Measurements from ENCODE around the gene DMBX1. TPM values are rescaled to one million over a fixed set of nuclear protein-coding genes. Genes with fewer than 3 reads are reported as not detected.

Gene DMBX1
- total and polyA plus RNA-seq, 2 donors (not counting 1 experiment from before 2014, with no cell fraction given) = not detected

DNA sequence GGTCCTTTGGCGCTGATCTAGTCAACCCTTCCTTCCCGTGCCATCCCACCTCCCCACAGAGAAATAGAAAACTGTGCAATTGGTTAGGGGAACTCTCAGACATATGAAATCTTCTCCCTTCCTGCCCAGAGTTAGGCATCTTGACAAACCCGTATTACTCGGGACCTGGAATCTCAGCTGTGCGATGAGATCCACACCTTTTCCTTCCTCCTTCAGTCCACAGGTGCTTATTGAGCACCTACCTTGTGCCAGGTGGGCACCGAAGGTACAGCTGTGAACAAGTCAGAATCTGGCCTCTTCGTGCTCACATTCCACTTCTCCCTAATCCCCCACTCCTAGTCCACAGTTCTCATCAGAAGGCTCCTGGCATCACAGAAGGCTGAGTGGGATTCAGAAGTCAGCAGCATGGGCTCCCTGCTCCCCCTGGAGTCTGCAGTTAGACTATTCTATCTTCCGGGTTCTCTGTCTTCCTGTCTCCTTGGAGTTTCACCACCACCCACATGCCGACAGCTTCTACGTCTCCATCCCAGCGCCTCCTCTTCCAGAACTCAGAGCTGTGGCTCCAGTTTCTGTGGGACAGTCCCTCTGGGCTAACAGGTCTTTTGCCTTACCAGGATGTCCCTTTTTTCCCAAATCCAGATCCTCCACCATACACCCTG is 38.8 kb downstream of the DMBX1 start:
- H3K4me1 ChIP-seq (ENCODE audit: control insufficient read depth in 2 of 2, insufficient read depth in 2 of 2, low read length in 2 of 2) = peaks cover 0 to 1% of the 10 kb centered on the region in 2 donors
- H3K27ac ChIP-seq (ENCODE audit: low read length in 2 of 2) = no peak overlapping the region
- no peak for DNase-seq
- intact Hi-C loops (cut with micrococcal nuclease) = loop anchor here (1.0 to 2.0 kb wide), 3 partner anchors 52 to 122 kb away; no protein-coding TSS in a partner anchor
- TF ChIP-seq, protein P1, sequence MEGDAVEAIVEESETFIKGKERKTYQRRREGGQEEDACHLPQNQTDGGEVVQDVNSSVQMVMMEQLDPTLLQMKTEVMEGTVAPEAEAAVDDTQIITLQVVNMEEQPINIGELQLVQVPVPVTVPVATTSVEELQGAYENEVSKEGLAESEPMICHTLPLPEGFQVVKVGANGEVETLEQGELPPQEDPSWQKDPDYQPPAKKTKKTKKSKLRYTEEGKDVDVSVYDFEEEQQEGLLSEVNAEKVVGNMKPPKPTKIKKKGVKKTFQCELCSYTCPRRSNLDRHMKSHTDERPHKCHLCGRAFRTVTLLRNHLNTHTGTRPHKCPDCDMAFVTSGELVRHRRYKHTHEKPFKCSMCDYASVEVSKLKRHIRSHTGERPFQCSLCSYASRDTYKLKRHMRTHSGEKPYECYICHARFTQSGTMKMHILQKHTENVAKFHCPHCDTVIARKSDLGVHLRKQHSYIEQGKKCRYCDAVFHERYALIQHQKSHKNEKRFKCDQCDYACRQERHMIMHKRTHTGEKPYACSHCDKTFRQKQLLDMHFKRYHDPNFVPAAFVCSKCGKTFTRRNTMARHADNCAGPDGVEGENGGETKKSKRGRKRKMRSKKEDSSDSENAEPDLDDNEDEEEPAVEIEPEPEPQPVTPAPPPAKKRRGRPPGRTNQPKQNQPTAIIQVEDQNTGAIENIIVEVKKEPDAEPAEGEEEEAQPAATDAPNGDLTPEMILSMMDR (IDR thresholded peaks at IDR 0.05) = no peak
- no peak for TF ChIP-seq EZH2 (IDR thresholded peaks at IDR 0.05; ENCODE audit: borderline replicate concordance, insufficient read depth, low read depth, low read length, poor library complexity, severe bottlenecking)
- H3K9me3 ChIP-seq (ENCODE audit: control extremely low read depth in 1 of 3, control insufficient read depth in 2 of 3, insufficient read depth in 1 of 3, low read length in 2 of 3) = no peaks in the 10 kb centered on the region
- ATAC-seq (ENCODE audit: low read depth) = no peak
- H3K9ac ChIP-seq (ENCODE audit: low read length) = no peak overlapping the region
- no peaks in the 10 kb centered on the region for H3K36me3 ChIP-seq (replicated peaks in 1 of 2; ENCODE audit: control extremely low read depth in 1 of 2, control insufficient read depth in 1 of 2, extremely low read depth in 1 of 2, insufficient read depth in 2 of 2, low read length in 1 of 2)
- Mint-ChIP-seq H3K4me1 (no peaks in the 10 kb centered on the region), H3K27ac (no peak overlapping the region), H3K27me3 (peaks cover 58% of the 10 kb centered on the region), H3K4me3 (no peak overlapping the region), H3K9me3 (ENCODE audit: insufficient read depth) (no peaks in the 10 kb centered on the region)
- WGBS (ENCODE audit: insufficient coverage) = 43% methylated on average over 10 of the region's 11 CpGs
- H3K4me3 ChIP-seq (ENCODE audit: control extremely low read depth in 1 of 5, extremely low read depth in 1 of 5, insufficient read depth in 1 of 5, low read depth in 2 of 5, low read length in 4 of 5) = no peak overlapping the region
- no peaks in the 10 kb centered on the region for H4K20me1 ChIP-seq (ENCODE audit: control insufficient read depth, insufficient read depth, low read length, poor library complexity, severe bottlenecking)
- CTCF ChIA-PET = interaction anchor here (0.6 to 8.2 kb wide), 13 partner anchors 11 to 199 kb away, joined by 3 to 122 read pairs (median 3); no protein-coding TSS in a partner anchor
- no peaks in the 10 kb centered on the region for H3K79me2 ChIP-seq (ENCODE audit: control insufficient read depth, insufficient read depth, low read length)
- H2AFZ ChIP-seq (ENCODE audit: insufficient read depth, low read depth, low read length, poor library complexity, severe bottlenecking) = no peak overlapping the region
- H3K27me3 ChIP-seq (replicated peaks in 1 of 4; ENCODE audit: control extremely low read depth in 1 of 4, control insufficient read depth in 3 of 4, insufficient read depth in 4 of 4, low read length in 3 of 4) = peaks cover 0 to 41% (median 9%) of the 10 kb centered on the region in 4 experiments
- POLR2A ChIA-PET = no interaction called here
- no peak overlapping the region for H3K4me2 ChIP-seq (replicated peaks; ENCODE audit: low read depth, low read length, poor library complexity, severe bottlenecking)

DNA sequence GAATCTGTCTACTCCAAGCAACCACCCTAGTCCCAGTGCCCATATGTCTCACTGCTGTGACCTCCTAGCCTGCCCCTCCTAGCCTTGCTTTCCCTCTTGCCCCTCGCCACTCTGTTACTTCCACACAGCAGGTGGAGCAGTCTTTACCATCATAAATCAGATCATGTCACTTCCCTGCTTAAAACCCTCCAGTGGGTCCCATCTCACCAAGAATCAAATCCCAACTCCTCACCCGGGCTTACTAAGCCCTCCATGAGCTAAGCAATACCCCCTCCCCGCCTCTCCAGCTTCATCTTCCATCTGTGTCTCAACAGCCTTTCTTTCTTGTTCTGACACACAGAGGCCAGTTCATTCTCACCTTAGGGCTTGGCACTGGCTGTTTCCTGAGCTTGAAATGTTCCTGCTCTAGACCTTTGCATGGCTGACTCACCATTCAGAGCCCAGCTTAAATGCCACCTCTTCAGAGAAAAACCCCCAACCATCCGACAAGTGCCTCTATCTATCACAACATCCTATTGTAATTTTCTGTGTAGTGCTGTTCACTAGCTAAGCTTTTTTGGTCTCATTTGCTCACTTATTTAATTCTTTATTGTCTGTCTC is 39.5 kb downstream of the DMBX1 start:
- ATAC-seq (ENCODE audit: low read depth) (no peak), DNase-seq (no peak)
- no peak overlapping the region for H3K4me3 ChIP-seq (ENCODE audit: control extremely low read depth in 1 of 5, extremely low read depth in 1 of 5, insufficient read depth in 1 of 5, low read depth in 2 of 5, low read length in 4 of 5)
- ChIA-PET CTCF (interaction anchor here (0.6 to 8.2 kb wide), 12 partner anchors 10 to 198 kb away, joined by 3 to 122 read pairs (median 4); no protein-coding TSS in a partner anchor), POLR2A (interaction anchor here (0.6 kb wide), 1 partner anchor 57 kb away, joined by 4 read pairs; no protein-coding TSS in a partner anchor)
- Mint-ChIP-seq H3K9me3 (ENCODE audit: insufficient read depth) (no peaks in the 10 kb centered on the region), H3K27me3 (peaks cover 63% of the 10 kb centered on the region), H3K27ac (no peak overlapping the region), H3K4me1 (peaks cover 3% of the 10 kb centered on the region), H3K4me3 (no peak overlapping the region)
- TF ChIP-seq, protein P1 (IDR thresholded peaks at IDR 0.05) = no peak
- TF ChIP-seq EZH2 (IDR thresholded peaks at IDR 0.05; ENCODE audit: borderline replicate concordance, insufficient read depth, low read depth, low read length, poor library complexity, severe bottlenecking) = no peak
- H3K4me2 ChIP-seq (replicated peaks; ENCODE audit: low read depth, low read length, poor library complexity, severe bottlenecking) = no peak overlapping the region
- 66% methylated on average over 3 of the region's 4 CpGs for WGBS (ENCODE audit: insufficient coverage)
- H3K9me3 ChIP-seq (ENCODE audit: control extremely low read depth in 1 of 3, control insufficient read depth in 2 of 3, insufficient read depth in 1 of 3, low read length in 2 of 3) = no peaks in the 10 kb centered on the region
- no peaks in the 10 kb centered on the region for H3K79me2 ChIP-seq (ENCODE audit: control insufficient read depth, insufficient read depth, low read length)
- H3K9ac ChIP-seq (ENCODE audit: low read length) = no peak overlapping the region
- no peaks in the 10 kb centered on the region for H3K36me3 ChIP-seq (replicated peaks in 1 of 2; ENCODE audit: control extremely low read depth in 1 of 2, control insufficient read depth in 1 of 2, extremely low read depth in 1 of 2, insufficient read depth in 2 of 2, low read length in 1 of 2)
- intact Hi-C loops (cut with micrococcal nuclease) = loop anchor here (2.0 kb wide), 1 partner anchor 52 kb away; no protein-coding TSS in a partner anchor
- H4K20me1 ChIP-seq (ENCODE audit: control insufficient read depth, insufficient read depth, low read length, poor library complexity, severe bottlenecking) = no peaks in the 10 kb centered on the region
- H3K27me3 ChIP-seq (replicated peaks in 1 of 4; ENCODE audit: control extremely low read depth in 1 of 4, control insufficient read depth in 3 of 4, insufficient read depth in 4 of 4, low read length in 3 of 4) = peaks cover 0 to 45% (median 13%) of the 10 kb centered on the region in 4 experiments
- no peak overlapping the region for H2AFZ ChIP-seq (ENCODE audit: insufficient read depth, low read depth, low read length, poor library complexity, severe bottlenecking)
- no peak overlapping the region for H3K27ac ChIP-seq (ENCODE audit: low read length in 2 of 2)
- H3K4me1 ChIP-seq (ENCODE audit: control insufficient read depth in 2 of 2, insufficient read depth in 2 of 2, low read length in 2 of 2) = peaks cover 0 to 6% of the 10 kb centered on the region in 2 donors
